Mammary epithelial cell (primary cell): ENCODE results near the gene SIRT6.

ENCODE experiments used
- CTCF ChIP-seq, 2 donors: IDR thresholded peaks in 1 of 2; conservative IDR thresholded peaks in 1 of 2; 2 replicates each; pipeline ENCODE4 v1.5.1; 2011 to 2012; ENCODE audit warnings: inconsistent platforms in 2 of 2, low read length in 2 of 2, mild to moderate bottlenecking in 2 of 2, control low read depth in 1 of 2, low read depth in 1 of 2; ENCODE audit not compliant: insufficient read depth in 1 of 2; ENCODE audit errors: extremely low read depth in 1 of 2
- EZH2 ChIP-seq: IDR thresholded peaks from 2 replicates; pipeline ENCODE4 v1.6.1; 2012; ENCODE audit warnings: low read length, inconsistent platforms, borderline replicate concordance

- no peak for TF ChIP-seq CTCF (conservative IDR thresholded peaks at IDR 0.05 in 1 of 2, IDR thresholded peaks at IDR 0.05 in 1 of 2; ENCODE audit: extremely low read depth in 1 of 2, insufficient read depth in 1 of 2, low read depth in 1 of 2, low read length in 2 of 2)
- TF ChIP-seq EZH2, result no peak
These were observed 37.8 kb upstream of the SIRT6 start for GRCh38 chr19:4220188-4220587.
